SU-DHL-6 (cell line): ENCODE measurements around the gene IRF7.

ENCODE experiments used
- H2AFZ ChIP-seq: fragments of 200-600 bp; sonication (generic); 2 replicates; pipeline ENCODE4 v1.6.1; 2014; ENCODE audit warnings: low read depth, mild to moderate bottlenecking, moderate library complexity, mixed read lengths, antibody characterized with exemption, low read length; ENCODE audit not compliant: severe bottlenecking
- H3F3A ChIP-seq: fragments of 200-600 bp; shearing (Covaris generic); 2 replicates; pipeline ENCODE4 v1.6.0; 2016; ENCODE audit warnings: antibody characterized with exemption, mild to moderate bottlenecking; ENCODE audit not compliant: insufficient read depth
- H3K27ac ChIP-seq: fragments of 200-600 bp; sonication (generic); 2 replicates; pipeline ENCODE4 v1.5.1; 2016; ENCODE audit warnings: low read depth, mild to moderate bottlenecking, low read length, moderate library complexity, mixed read lengths
- H3K27me3 ChIP-seq: fragments of 200-600 bp; sonication (generic), shearing (Covaris generic); 2 replicates; pipeline ENCODE4 v1.6.0; 2014; ENCODE audit warnings: mild to moderate bottlenecking, low read length
- H3K36me3 ChIP-seq: fragments of 200-600 bp; sonication (generic); 2 replicates; pipeline ENCODE4 v1.6.1; 2014; ENCODE audit warnings: mild to moderate bottlenecking, low read length, mixed read lengths
- H3K4me2 ChIP-seq: fragments of 300-600, 200-600 bp; shearing (Covaris generic), sonication (generic); 2 replicates; pipeline ENCODE4 v1.6.0; 2014; ENCODE audit warnings: low read length, low read depth, mild to moderate bottlenecking; ENCODE audit not compliant: poor library complexity, severe bottlenecking
- H3K4me3 ChIP-seq: fragments of 200-600 bp; sonication (generic); 2 replicates; pipeline ENCODE4 v1.5.1; 2014; ENCODE audit warnings: antibody characterized with exemption, low read length, mild to moderate bottlenecking, mixed read lengths; ENCODE audit not compliant: insufficient read depth, poor library complexity, severe bottlenecking
- H3K79me2 ChIP-seq: fragments of 200-600 bp; sonication (generic); 2 replicates; pipeline ENCODE4 v1.6.1; 2014; ENCODE audit warnings: mild to moderate bottlenecking, low read length, moderate library complexity; ENCODE audit not compliant: insufficient read depth
- H3K9ac ChIP-seq: fragments of 200-600 bp; sonication (generic); 2 replicates; pipeline ENCODE4 v1.7.0; 2014; ENCODE audit warnings: mild to moderate bottlenecking, low read length
- H3K9me2 ChIP-seq: fragments of 200-600 bp; sonication (generic); replicated peaks from 2 replicates; pipeline ENCODE4 v1.6.1; 2014; ENCODE audit warnings: low read length; ENCODE audit not compliant: insufficient read depth
- H3K9me3 ChIP-seq: fragments of 200-600 bp; sonication (generic); 2 replicates; pipeline ENCODE4 v1.6.1; 2014; ENCODE audit warnings: low read length, mixed read lengths; ENCODE audit not compliant: insufficient read depth
- H4K20me1 ChIP-seq: fragments of 200-600 bp; sonication (generic); 2 replicates; pipeline ENCODE4 v1.6.1; 2014; ENCODE audit warnings: low read depth, mild to moderate bottlenecking, antibody characterized with exemption, low read length, moderate library complexity, mixed read lengths
- EZH2phosphoT487 ChIP-seq: fragments of 200-600 bp; sonication (generic), shearing (Covaris generic); conservative IDR thresholded peaks from 2 replicates; pipeline ENCODE4 v1.6.1; 2018; ENCODE audit warnings: mild to moderate bottlenecking, antibody characterized with exemption, low read length, moderate library complexity, mixed read lengths
- TF ChIP-seq, protein P1 (sequence below): fragments of 200-600 bp; sonication (generic); IDR thresholded peaks from one replicate; pipeline ENCODE4 v1.5.1; 2017; ENCODE audit warnings: antibody characterized with exemption, mild to moderate bottlenecking, low read length, moderate library complexity; ENCODE audit not compliant: insufficient read depth, poor library complexity, severe bottlenecking

The IRF7 gene

DNA sequence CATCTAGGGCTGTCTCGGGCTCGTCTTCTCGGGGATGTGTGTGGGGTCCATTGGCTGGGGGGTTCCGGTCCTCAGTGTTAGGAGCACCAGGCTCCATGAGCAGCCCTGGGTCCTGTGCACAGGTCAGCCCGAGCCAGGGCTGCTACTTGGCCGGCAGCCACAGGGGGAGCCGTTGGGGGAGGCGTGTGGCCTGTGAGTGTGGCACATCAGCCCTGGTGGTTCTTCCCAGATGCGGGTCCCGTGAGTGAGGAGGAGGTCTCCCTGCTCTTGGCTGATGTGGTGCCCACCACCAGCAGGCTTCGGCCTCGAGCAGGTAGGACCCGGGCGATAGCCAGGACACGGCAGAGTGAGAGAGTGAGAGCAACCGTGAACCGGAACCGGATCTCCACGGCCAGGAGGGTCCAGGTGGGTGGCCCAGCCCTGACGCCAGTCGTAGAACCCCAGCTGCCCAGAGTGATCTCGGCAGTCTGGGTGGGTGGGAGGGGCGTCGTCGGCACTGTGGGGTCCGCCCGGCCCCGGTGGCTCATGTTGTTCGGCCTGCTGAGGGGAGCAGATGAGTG is 18.5 kb downstream of the IRF7 start:
- Histone ChIP-seq H3F3A (no peaks in the 10 kb centered on the region), H2AFZ (no peak overlapping the region), H3K27me3 (no peaks in the 10 kb centered on the region), H3K4me3 (no peak overlapping the region), H3K9me3 (no peaks in the 10 kb centered on the region), H4K20me1 (no peaks in the 10 kb centered on the region; the same call in 1 of the 2 replicates), H3K9me2 (no peaks in the 10 kb centered on the region), H3K27ac (no peak overlapping the region), H3K79me2 (no peaks in the 10 kb centered on the region), H3K36me3 (peaks cover 5% of the 10 kb centered on the region; the same call in 1 of the 2 replicates), H3K4me2 (no peak overlapping the region), H3K9ac (no peak overlapping the region)
- no peak for TF ChIP-seq EZH2phosphoT487
- TF ChIP-seq, protein P1, sequence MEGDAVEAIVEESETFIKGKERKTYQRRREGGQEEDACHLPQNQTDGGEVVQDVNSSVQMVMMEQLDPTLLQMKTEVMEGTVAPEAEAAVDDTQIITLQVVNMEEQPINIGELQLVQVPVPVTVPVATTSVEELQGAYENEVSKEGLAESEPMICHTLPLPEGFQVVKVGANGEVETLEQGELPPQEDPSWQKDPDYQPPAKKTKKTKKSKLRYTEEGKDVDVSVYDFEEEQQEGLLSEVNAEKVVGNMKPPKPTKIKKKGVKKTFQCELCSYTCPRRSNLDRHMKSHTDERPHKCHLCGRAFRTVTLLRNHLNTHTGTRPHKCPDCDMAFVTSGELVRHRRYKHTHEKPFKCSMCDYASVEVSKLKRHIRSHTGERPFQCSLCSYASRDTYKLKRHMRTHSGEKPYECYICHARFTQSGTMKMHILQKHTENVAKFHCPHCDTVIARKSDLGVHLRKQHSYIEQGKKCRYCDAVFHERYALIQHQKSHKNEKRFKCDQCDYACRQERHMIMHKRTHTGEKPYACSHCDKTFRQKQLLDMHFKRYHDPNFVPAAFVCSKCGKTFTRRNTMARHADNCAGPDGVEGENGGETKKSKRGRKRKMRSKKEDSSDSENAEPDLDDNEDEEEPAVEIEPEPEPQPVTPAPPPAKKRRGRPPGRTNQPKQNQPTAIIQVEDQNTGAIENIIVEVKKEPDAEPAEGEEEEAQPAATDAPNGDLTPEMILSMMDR, result no peak

DNA sequence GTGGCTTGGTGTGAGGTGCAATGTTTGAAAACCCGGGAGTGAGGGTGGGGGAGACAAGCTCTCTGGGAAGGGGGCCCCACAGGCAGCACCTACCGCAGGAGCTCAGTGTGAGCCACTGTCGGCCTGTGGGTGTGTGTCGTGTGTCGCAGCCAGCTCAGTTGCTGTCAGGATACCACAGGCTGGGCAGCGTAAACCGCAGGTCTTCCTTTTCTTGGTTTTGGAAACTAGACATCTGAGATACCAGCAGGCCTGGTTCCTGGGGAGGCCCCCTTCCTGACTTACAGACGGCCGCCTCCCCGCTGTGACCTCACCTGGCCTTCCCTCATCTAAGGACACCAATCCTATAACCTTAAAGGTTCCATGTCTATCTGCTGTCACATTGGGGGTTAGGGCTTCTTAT is 19.4 kb downstream of the IRF7 start:
- Histone ChIP-seq H3K4me3 (no peak overlapping the region), H3K9ac (no peak overlapping the region), H4K20me1 (no peaks in the 10 kb centered on the region; the same call in 1 of the 2 replicates), H3K9me3 (no peaks in the 10 kb centered on the region), H3F3A (no peaks in the 10 kb centered on the region), H3K36me3 (peaks cover 6% of the 10 kb centered on the region; the same call in 1 of the 2 replicates), H3K27me3 (no peaks in the 10 kb centered on the region), H3K4me2 (no peak overlapping the region), H3K79me2 (no peaks in the 10 kb centered on the region), H3K27ac (no peak overlapping the region), H3K9me2 (no peaks in the 10 kb centered on the region), H2AFZ (no peak overlapping the region)
- TF ChIP-seq, protein P1, result no peak
- TF ChIP-seq EZH2phosphoT487, result no peak

DNA sequence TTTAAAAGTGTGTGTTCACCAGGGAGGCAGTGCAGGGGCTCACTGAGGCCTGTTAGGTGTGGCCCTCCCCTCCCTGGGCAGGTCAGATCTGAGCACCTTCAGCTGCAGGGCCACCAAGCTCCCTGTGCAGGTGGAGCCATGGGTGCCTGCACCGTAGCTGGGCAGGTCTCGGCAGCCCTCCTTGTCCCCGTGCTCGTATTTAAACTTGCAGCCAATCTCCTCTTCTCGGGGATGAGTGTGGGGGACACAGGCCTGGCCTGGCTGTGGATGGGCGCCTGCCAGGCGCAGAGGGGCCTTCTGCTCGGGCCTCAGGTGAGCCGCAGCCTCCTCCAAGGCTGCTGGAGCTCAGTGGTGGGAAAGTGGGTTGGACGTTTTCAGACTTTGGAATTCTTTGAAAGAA is 20.4 kb downstream of the IRF7 start:
- TF ChIP-seq, protein P1, result no peak
- no peak for TF ChIP-seq EZH2phosphoT487
- H3K9me2 ChIP-seq, result no peaks in the 10 kb centered on the region
- H3K9ac ChIP-seq, result no peak overlapping the region
- H3K36me3 ChIP-seq, result peaks cover 10% of the 10 kb centered on the region; the same call in 1 of the 2 replicates
- no peaks in the 10 kb centered on the region; the same call in 1 of the 2 replicates for H4K20me1 ChIP-seq
- H3K4me2 ChIP-seq, result no peak overlapping the region
- no peak overlapping the region for H3K27ac ChIP-seq
- no peak overlapping the region for H3K4me3 ChIP-seq
- no peaks in the 10 kb centered on the region for H3F3A ChIP-seq
- no peaks in the 10 kb centered on the region for H3K27me3 ChIP-seq
- H3K79me2 ChIP-seq, result no peaks in the 10 kb centered on the region
- no peaks in the 10 kb centered on the region for H3K9me3 ChIP-seq
- H2AFZ ChIP-seq, result no peak overlapping the region
